GM13976 (cell line): ENCODE measurements around the gene CNTFR.

Source experiments
- DNase-seq: peaks from one replicate; pipeline ENCODE4 v3.0.0; 2012; ENCODE audit warnings: low spot score
- in situ Hi-C: fragments of 300-500 bp; cut with MboI; formaldehyde crosslinking; loops from one replicate; pipeline ENCODE4 v1.12.0; 2022; ENCODE audit warnings: low sequenced_read_pairs, mixed read lengths, inconsistent platforms; ENCODE audit not compliant: unreplicated experiment
- TF ChIP-seq, protein P1 (sequence below): IDR thresholded peaks from 2 replicates; pipeline ENCODE4 v1.5.1; 2012; ENCODE audit warnings: borderline replicate concordance, mild to moderate bottlenecking; ENCODE audit not compliant: insufficient read depth; ENCODE audit errors: extremely low read depth, missing control alignments, control extremely low read depth

The CNTFR gene

DNA sequence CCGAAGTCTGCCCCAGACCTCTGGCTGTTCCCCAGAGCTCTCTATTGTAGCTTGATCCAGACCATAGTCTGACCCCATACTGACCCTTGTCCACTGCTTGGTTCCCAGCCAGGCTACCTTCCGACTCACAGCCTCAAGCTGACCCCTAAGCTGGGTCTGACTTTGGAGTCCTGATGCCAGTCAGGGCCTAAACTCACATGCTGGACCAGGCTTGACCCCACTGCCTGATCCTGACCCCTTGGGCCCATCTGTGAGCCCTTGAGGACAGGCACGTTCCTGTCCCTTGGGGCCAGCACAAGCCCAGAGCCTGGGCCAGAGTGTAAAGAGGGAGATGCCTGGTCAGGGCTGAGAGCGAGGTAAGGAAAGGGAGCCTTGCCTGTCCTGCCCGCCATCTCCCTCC lies 34.0 kb downstream of the CNTFR start:
- in situ Hi-C loops, result no loop called here
- TF ChIP-seq, protein P1, sequence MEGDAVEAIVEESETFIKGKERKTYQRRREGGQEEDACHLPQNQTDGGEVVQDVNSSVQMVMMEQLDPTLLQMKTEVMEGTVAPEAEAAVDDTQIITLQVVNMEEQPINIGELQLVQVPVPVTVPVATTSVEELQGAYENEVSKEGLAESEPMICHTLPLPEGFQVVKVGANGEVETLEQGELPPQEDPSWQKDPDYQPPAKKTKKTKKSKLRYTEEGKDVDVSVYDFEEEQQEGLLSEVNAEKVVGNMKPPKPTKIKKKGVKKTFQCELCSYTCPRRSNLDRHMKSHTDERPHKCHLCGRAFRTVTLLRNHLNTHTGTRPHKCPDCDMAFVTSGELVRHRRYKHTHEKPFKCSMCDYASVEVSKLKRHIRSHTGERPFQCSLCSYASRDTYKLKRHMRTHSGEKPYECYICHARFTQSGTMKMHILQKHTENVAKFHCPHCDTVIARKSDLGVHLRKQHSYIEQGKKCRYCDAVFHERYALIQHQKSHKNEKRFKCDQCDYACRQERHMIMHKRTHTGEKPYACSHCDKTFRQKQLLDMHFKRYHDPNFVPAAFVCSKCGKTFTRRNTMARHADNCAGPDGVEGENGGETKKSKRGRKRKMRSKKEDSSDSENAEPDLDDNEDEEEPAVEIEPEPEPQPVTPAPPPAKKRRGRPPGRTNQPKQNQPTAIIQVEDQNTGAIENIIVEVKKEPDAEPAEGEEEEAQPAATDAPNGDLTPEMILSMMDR, result no peak
- DNase-seq, result no peak

DNA sequence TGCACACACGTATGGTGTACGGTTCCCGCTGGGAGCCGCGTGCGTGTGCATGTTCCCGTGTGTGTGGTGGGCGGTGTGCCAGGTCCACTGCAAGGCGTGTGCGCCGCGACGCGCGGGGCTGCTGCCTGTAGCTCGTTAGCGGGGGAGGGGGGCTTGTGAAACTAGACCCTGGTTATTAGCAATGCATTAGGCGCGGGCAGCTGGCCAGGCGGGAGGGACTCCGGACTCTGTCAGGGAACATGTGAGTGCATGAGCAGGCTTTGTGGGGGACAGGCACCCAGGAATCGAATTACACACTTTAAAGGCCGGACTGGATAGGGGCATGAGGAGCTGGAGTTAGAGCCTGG lies 34.5 kb downstream of the CNTFR start:
- TF ChIP-seq, protein P1, result no peak
- in situ Hi-C loops, result no loop called here
- no peak for DNase-seq

DNA sequence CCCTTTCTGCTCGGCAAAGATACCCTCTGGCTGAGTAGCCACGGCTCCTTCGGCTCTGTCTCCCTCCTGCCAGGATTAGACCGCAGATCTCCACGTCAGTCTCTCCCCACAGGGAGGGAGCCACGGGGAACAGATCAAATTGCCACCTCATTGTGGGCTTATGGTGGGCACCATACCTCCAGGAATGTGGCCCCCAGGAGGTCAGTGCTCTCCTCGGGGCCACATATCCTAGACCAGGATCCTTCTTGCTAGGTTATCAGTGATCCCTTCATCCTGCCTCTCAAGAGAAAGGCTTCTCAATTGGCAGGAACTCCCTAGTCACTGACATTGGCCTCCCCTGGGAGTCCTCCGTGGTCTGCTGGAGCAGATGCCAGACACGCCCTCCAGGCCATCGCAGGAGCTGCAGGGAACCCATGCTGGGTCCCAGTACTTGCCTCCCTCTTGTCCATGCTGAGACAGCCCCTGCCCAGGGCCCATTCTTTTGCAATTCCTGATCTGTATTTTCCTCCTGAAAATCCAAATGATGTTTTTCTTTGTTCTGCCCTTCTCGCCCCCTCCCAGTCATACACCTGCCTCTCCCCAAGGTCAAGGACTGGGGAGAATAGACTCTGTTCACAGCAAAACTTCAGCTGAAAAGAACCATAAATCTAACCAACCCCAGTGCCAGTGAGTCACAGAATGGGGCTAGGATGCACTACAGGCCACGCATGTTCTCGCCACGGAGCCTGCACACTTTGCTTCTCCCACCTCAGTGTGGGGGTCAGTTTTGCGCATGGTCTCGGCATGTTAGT lies 35.1 kb downstream of the CNTFR start:
- TF ChIP-seq, protein P1, result no peak
- in situ Hi-C loops, result no loop called here
- no peak for DNase-seq

DNA sequence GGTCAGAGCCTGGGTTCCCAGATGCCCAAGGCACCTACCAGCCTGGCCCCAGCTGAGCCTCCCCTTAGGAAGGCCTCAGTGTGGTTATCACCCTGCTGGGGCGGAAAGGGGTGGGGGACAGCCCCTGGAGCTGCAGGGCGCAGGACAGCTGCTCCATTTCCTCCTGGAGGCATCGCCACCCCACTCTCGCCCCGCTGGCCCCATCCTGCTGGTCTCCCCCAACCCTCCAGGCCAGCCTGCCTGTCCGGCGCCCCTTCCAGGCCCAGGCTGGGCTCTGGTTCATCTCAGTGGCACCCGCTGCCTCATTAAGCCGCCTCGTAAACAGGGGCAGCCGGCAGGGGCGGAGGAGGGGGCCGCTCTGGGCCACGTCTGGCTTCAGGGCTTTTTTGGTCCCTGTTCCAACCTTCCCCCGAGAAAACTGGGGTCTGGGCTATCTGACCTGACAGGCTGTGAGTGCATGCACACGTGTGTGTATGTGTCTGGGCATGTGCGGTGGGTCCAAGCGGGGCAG lies 36.0 kb downstream of the CNTFR start:
- TF ChIP-seq, protein P1, result no peak
- no peak for DNase-seq
- in situ Hi-C loops, result no loop called here

DNA sequence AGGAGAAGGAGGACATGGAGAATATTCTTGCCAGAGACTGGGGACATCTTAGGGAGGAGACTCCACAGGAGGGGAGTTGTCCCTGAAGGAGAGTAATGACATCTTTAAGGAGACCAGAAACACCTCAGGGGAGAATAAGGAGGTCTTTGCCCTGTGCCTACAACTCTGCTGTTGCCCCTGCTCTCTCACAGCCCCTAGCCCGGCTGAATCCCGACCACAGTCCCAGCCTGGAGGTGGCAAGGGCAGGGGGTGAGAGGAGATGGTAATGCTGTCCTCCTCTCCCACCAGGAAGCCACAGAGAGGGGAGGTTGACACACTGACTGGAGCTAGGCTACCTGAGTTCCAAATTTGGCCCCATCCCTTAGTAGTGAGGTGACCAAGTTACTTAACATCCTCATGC lies 36.5 kb downstream of the CNTFR start:
- TF ChIP-seq, protein P1, result no peak
- DNase-seq, result no peak
- in situ Hi-C loops, result no loop called here

DNA sequence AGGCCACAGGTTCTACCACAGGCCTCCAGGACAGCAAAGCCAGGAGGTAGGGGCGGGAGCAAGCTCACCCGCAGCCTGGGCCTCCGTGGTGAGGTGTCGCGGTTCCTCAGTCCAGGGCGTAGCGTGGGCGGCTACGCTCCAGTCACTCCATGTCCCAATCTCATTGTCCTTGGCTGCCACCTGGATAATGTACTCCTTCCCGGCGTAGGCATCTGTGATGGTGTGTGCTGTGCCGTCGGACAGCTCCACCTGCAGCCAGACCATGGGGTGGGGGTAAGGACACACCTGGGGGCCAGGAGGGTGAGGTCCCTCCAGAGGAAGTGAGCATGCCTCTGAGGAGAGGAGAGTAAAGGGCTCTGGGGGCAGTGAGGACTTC lies 36.9 kb downstream of the CNTFR start:
- DNase-seq, result no peak
- in situ Hi-C loops, result no loop called here
- TF ChIP-seq, protein P1, result no peak
